Measurements from ENCODE around the gene TMEM94.

The TMEM94 gene

DNA sequence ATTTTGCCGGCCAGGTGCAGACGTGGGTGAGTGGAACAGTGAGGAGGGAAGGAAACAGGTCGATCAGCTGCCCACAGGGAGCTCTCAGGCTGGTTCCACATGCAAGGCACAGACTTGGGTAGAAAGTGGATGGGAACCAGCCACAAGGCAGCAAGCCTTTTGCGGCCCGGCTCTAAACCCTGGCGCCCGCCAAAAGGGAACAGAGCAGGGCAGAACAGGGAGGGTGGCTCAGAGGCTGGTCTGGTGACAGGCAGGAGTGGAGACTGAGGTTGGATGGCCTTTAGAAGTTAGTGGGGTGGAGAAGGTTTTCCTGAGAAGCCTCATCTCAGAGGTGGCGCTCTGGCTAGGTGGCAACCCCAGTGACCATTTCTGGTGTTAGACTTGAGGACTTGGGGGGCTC lies 79.4 kb downstream of the TMEM94 start:
- TF ChIP-seq, protein P1, sequence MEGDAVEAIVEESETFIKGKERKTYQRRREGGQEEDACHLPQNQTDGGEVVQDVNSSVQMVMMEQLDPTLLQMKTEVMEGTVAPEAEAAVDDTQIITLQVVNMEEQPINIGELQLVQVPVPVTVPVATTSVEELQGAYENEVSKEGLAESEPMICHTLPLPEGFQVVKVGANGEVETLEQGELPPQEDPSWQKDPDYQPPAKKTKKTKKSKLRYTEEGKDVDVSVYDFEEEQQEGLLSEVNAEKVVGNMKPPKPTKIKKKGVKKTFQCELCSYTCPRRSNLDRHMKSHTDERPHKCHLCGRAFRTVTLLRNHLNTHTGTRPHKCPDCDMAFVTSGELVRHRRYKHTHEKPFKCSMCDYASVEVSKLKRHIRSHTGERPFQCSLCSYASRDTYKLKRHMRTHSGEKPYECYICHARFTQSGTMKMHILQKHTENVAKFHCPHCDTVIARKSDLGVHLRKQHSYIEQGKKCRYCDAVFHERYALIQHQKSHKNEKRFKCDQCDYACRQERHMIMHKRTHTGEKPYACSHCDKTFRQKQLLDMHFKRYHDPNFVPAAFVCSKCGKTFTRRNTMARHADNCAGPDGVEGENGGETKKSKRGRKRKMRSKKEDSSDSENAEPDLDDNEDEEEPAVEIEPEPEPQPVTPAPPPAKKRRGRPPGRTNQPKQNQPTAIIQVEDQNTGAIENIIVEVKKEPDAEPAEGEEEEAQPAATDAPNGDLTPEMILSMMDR (IDR thresholded peaks at IDR 0.05; ENCODE audit: low read depth, low read length), result no peak
- DNase-seq, result no peak
- H3K9me3 ChIP-seq, result no peaks in the 10 kb centered on the region
- no peaks in the 10 kb centered on the region for H3K36me3 ChIP-seq
- H3K4me3 ChIP-seq (ENCODE audit: low read depth, low read length), result no peak overlapping the region
- no peaks in the 10 kb centered on the region for H3K27me3 ChIP-seq
- H3K4me1 ChIP-seq, result peaks cover 10% of the 10 kb centered on the region

DNA sequence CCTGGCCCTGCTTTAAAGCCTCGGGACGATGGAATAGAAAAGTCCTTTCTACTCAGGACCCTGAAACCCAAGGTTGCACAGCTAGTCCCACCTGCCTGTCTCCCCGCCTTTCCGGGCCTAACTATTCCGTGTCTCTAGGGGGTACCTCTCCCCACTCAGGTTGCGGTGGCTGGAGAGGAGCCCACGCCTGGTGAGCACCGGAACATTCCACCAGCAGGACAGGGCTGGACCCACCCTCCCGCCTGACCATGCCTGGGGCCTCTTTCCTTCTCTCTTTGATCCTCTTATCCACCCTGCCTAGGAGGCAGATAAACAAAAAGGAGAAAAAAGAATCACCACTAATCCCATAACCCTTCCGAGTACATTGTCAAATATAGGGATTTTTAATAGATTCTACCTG lies 79.9 kb downstream of the TMEM94 start:
- peaks cover 14% of the 10 kb centered on the region for H3K4me1 ChIP-seq
- H3K27me3 ChIP-seq, result no peaks in the 10 kb centered on the region
- DNase-seq, result no peak
- H3K36me3 ChIP-seq, result no peaks in the 10 kb centered on the region
- no peak overlapping the region for H3K4me3 ChIP-seq (ENCODE audit: low read depth, low read length)
- no peaks in the 10 kb centered on the region for H3K9me3 ChIP-seq
- TF ChIP-seq, protein P1 (IDR thresholded peaks at IDR 0.05; ENCODE audit: low read depth, low read length), result no peak

DNA sequence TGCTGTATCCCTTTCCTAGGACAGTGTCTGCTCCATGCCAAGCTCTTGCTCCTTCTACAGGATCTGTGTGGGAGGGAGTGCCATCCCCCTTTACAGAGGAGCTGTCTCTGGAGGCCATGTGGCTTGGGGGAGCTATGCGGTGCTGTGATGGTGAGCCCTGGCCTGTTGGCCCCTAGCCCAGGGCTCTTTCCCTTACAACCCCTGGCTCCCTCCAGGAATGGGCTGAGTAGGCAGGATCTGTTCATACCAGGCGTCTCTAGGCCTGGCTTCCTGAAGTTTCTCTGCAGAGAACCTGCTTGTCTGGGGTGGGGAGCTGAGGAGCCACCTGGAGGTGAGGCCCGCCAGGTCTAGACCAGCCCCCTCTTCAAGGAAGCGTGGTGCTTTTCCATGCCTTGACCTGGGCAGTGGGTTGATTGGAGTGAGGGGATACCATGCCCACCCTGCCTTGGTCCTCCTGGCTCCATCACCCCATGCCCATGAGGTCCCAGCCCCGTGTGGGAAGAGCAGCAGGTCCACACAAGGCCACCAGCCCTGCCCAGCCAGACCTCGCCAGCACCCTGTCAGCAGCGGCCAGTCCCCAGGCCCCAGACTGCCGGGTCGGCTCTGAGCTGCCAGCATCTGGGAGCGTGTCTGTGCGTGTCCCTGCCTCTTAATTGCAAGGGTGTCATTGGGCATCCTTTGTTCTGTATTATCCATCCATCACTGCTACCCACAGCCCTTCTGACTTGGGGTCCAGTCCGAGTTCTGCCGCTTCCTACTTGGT lies 83.7 kb downstream of the TMEM94 start:
- Histone ChIP-seq H3K9me3 (no peaks in the 10 kb centered on the region), H3K4me1 (peaks cover 14% of the 10 kb centered on the region), H3K4me3 (ENCODE audit: low read depth, low read length) (no peak overlapping the region), H3K27me3 (no peaks in the 10 kb centered on the region), H3K36me3 (no peaks in the 10 kb centered on the region)
- TF ChIP-seq, protein P1 (IDR thresholded peaks at IDR 0.05; ENCODE audit: low read depth, low read length), result no peak
- peak; percentile 39 for DNase-seq

DNA sequence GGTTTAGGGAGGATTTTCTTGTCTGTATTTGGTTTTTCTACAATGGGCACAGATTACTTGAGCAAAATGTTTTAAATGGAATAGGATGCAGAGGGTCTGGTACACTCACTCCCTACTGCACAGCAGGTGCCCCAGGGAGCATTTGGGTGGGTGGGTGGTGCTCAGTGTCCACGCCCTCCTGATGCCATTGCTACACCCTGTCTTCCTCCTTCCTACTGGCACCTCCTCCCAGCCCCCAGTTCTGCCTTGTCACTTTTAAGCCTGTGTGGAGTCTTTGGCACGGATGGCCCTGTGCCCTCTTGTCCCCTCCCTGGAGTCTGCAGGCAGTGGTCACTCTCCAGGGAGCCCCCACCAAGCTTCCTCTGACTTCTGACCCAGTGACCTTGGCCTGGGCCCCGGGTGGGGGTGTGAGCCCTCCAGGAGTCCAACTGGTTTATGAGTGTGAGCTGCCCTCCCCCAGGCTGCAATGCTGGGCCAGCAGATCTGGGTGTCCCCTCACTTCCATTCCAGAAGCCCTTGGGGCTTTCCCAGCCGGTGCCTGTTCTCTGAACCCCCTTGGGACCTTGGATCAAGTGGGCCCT lies 84.6 kb downstream of the TMEM94 start:
- H3K4me3 ChIP-seq (ENCODE audit: low read depth, low read length), result no peak overlapping the region
- peaks cover 14% of the 10 kb centered on the region for H3K4me1 ChIP-seq
- DNase-seq, result peak; percentile 35
- no peaks in the 10 kb centered on the region for H3K9me3 ChIP-seq
- no peaks in the 10 kb centered on the region for H3K27me3 ChIP-seq
- TF ChIP-seq, protein P1 (IDR thresholded peaks at IDR 0.05; ENCODE audit: low read depth, low read length), result no peak
- no peaks in the 10 kb centered on the region for H3K36me3 ChIP-seq

DNA sequence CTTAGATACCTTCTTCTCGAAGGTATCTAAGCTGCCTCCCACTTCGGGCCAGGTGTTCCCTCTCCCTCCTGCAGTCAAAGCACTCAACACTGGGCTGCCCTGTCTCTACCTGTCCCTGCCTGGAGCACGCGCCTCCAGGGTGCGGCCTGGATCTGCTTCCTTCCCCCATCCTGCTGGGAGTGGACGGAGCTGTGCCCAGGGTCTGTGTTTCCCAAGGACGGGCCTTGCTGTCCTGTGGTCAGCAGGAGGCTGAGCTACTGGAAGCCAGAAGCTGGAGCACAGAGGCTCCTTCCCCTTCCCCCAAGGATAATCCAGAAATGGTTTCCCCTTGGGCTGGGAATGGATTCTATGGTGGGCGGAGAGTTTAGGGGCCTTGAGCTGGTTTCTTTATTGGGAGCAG lies 85.8 kb downstream of the TMEM94 start:
- Histone ChIP-seq H3K36me3 (no peaks in the 10 kb centered on the region), H3K4me3 (ENCODE audit: low read depth, low read length) (no peak overlapping the region), H3K27me3 (no peaks in the 10 kb centered on the region), H3K4me1 (peaks cover 14% of the 10 kb centered on the region), H3K9me3 (no peaks in the 10 kb centered on the region)
- TF ChIP-seq, protein P1 (IDR thresholded peaks at IDR 0.05; ENCODE audit: low read depth, low read length), result no peak
- no peak for DNase-seq

DNA sequence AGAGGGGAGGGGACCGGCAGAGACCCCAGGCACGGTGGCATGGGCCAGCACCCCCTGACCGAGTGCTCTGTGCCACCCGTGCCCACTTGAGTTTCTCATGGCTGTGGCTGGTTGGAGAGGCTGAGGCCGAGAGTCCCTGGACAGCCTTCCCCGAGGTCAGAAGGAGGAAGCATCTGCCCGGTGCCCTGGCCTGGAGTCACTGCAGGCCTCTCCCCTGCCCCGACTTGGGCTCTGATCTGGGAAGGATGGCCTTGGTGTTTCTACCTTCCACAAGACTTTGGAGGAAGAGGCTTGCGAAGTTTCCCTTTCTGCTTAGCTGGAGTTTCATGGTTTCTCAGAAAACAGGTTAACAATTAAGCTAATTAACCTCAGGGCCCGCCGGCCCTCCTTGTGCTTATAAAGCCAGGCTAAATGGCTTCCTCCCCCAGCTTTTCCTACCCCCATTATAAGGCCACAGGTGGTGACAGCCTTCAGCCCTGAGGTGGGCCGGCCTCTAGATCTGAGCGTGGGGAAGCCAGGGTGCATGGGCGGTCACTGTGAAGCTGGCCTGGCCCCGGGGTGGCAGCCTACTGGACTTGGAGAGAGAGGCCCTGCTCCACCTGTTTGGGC lies 86.4 kb downstream of the TMEM94 start:
- H3K4me3 ChIP-seq (ENCODE audit: low read depth, low read length), result no peak overlapping the region
- DNase-seq, result no peak
- no peaks in the 10 kb centered on the region for H3K36me3 ChIP-seq
- H3K4me1 ChIP-seq, result peaks cover 14% of the 10 kb centered on the region
- H3K9me3 ChIP-seq, result no peaks in the 10 kb centered on the region
- H3K27me3 ChIP-seq, result no peaks in the 10 kb centered on the region
- TF ChIP-seq, protein P1 (IDR thresholded peaks at IDR 0.05; ENCODE audit: low read depth, low read length), result no peak

All from BE2C (cell line).